VCaP (cell line): ENCODE results near the gene LYPD5.

Experiments used
- H3K27ac ChIP-seq: fragments of 450-650 bp; 2 replicates; pipeline ENCODE4 v1.5.1; 2017
- TF ChIP-seq, protein P1 (sequence below): fragments of 450-650 bp; conservative IDR thresholded peaks from 2 replicates; pipeline ENCODE4 v1.5.1; 2017; ENCODE audit warnings: mild to moderate bottlenecking, moderate library complexity

Gene LYPD5

DNA sequence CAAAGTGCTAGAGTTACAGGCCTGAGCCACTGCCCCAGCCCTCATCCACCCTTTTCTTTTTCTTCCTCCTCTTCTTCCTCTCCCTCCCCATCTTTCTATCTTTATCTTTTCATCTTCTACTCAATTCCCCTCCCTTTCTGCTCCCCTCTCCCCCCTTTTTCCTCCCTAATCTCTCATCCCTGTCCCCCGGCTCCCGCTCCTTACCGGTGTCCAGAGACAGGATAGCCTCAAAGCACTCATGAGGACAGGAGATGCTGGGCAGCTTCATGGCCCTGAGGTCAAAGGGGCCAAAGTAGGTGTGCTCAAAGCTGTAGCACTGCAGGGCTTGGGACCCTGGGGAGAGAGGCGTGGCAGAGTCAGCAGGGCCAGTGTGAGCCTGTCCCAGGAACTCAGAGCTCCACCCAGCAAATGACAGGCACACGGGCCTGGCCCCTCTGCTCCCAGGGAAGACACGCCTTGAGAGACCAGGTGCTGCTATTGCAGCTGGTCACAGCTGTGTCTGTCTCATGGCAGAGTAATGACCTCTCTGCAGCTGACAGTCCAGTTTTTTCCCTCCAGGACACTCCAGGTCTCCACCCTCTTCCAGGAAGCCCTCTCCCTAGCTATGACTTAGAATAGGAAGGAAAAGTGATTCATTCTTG is 2.6 kb downstream of the LYPD5 start:
- TF ChIP-seq, protein P1, sequence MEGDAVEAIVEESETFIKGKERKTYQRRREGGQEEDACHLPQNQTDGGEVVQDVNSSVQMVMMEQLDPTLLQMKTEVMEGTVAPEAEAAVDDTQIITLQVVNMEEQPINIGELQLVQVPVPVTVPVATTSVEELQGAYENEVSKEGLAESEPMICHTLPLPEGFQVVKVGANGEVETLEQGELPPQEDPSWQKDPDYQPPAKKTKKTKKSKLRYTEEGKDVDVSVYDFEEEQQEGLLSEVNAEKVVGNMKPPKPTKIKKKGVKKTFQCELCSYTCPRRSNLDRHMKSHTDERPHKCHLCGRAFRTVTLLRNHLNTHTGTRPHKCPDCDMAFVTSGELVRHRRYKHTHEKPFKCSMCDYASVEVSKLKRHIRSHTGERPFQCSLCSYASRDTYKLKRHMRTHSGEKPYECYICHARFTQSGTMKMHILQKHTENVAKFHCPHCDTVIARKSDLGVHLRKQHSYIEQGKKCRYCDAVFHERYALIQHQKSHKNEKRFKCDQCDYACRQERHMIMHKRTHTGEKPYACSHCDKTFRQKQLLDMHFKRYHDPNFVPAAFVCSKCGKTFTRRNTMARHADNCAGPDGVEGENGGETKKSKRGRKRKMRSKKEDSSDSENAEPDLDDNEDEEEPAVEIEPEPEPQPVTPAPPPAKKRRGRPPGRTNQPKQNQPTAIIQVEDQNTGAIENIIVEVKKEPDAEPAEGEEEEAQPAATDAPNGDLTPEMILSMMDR, result no peak
- no peak overlapping the region for H3K27ac ChIP-seq

DNA sequence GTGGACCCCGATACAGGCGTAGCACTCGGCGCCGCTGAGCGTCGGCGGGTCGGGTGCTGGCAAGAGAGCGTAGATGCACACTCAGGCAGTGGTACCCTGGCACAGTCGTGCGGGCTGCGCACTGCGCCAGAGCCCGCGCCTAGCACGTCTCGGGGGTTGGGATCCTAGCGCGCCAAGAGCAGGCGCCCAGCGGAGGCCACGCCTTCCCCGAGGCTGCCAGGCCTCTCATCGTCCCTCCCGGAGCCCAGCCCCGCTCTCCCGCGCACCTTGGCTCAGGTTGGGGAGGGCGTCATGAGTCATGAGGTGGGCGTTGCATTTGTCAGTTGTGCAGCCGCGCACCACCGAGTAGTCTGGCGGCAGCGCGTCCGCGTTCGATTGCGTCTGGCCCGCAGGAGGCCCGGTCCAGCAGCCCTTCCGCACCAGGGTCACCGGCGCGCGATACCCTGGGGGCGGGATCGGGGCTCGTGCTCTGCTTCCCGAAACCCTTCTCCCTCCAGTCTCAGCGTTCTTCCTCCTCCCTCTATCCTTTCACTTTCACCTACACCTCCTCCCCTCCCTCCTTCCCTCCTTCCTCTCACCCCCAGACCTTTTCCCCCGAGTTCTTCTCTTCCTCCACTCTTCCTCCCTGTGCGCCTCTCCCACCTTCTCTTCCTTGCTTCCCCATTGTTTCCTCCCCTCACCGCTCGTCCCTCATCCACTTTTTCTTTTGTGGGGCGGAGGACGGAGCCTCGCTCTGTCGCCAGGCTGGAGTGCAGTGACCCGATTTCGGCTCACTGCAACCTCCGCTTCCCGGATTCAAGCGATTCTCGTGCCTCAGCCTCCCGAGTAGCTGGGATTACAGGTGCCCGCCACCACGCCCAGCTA is 3.5 kb downstream of the LYPD5 start:
- H3K27ac ChIP-seq, result peak overlapping the region; percentile 26; the same call in 1 of the 2 replicates

DNA sequence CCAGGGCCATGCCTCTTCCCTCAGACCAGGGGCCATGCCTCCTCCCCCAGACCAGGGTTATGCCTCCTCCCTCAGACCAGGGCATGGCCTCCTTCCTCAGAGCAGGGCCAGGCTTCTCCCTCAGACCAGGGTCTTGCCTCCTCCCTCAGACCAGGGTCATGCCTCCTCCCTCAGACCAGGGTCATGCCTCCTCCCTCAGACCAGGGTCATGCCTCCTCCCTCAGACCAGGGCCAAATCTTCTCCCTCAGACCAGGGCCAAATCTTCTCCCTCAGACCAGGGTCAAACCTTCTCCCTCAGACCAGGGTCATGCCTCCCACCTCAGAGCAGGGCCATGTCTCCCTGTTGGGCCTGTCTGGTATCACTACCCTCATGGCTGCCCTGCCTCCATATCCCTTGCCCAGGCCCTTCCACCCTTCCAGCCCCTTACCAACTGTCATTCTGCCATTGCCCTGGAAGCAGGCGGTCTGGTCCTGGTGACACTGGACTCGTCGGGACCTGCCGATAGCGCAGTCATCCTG is 4.2 kb downstream of the LYPD5 start:
- TF ChIP-seq, protein P1, result no peak
- peak overlapping the region; percentile 26; the same call in 1 of the 2 replicates for H3K27ac ChIP-seq

More for the DNA sequence above, 3.5 kb downstream of the LYPD5 start:
- TF ChIP-seq, protein P1, result no peak

DNA sequence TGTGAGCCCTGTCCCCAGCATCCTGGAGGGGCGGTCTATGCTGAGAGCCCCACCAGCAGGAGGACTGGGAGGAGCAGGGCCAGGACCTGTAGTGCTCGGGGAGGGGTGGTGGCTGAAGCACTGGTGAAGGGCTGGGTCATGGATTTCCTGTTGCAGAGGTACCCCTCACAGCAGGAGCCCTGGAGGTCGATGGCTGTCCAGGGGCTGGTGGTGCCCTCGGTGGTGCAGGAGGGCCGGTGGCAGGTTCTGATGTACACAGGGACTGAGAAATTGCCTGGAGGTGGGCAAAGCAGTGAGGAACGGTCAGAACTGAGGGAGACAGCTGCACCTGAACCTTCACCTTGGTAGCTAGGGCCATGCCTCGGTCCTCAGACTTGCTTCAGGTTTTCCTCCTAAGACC is 4.7 kb downstream of the LYPD5 start:
- no peak overlapping the region for H3K27ac ChIP-seq
- TF ChIP-seq, protein P1, result no peak

DNA sequence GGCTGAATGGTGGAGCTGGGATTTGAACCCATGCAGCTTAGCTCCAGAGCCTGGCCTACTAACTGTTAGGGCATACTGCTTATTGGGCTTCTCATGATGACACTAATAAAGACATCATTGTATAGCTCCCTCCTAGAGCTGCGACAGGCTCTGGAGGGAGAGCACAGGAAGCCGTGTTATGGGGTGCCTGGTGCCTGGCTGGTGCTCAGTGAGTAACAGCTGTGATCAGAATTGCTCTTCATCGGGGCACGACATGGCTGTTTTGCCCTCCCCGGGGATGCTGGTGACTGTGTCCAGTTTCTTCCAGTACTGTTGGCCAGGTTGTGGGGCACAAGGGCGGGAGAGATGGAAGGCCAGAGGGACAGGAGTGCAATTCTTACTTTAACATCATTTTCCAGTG is 5.1 kb downstream of the LYPD5 start:
- no peak overlapping the region for H3K27ac ChIP-seq

DNA sequence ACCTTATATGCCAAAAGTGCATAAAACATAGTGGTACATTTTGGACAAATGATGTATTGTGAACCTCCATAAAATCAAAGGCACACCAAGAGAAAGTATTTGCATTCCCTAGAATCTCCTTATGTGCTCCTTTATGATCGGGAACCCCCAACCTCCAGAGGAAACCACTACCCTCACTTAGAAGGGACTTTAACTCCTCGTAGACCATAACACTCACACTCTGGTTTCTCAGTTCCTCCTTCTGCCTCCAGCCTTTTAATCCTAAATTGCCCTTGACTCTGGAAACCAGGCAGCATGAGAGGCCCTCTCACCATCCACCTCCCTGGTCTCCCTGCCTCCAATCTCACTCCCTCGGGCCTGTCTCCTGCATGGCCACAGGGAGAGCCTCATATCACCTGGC is 11.7 kb downstream of the LYPD5 start:
- TF ChIP-seq, protein P1, result no peak

More for the DNA sequence above, 5.1 kb downstream of the LYPD5 start:
- TF ChIP-seq, protein P1, result no peak

DNA sequence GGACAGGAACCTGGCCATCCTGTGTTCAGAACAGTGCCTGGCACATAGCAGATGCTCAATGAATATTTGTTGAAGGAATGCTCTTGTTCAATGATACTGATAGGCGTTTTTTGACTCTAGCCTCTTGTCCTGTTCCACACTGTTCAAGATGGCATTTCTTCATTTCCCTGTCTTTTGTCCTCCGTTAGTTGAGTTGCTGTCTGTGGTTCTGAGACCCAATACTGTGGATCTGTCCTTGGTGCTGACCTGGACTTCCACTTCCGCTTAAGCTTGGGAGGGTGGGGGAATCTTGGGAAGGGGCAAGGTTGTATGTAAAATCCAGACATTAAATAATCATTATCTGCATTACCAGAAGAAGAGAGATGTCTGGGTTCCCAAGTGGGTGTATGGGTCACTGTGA is 13.2 kb downstream of the LYPD5 start:
- no peak overlapping the region for H3K27ac ChIP-seq
- TF ChIP-seq, protein P1, result no peak

More for the DNA sequence above, 11.7 kb downstream of the LYPD5 start:
- no peak overlapping the region for H3K27ac ChIP-seq
